Astrocyte (in vitro differentiated cells and primary cell): ENCODE measurements around the gene ZMIZ1. TPM values are rescaled to one million over a fixed set of nuclear protein-coding genes. Genes with fewer than 3 reads are reported as not detected.
A peak's percentile ranks its signal among the peaks of the same experiment; 100 is the strongest.

Experiments used
- DNase-seq: peaks from one replicate; pipeline ENCODE4 v3.0.0-alpha.2; 2010; ENCODE audit warnings: low read depth
- FAIRE-seq: peaks from 2 replicates; lab custom pipeline; 2011; peaks lifted over from hg19 to GRCh38; lab: Jason Lieb, UNC
- H2AFZ ChIP-seq: 2 replicates; pipeline ENCODE4 v1.6.0; 2012; ENCODE audit warnings: low read depth, low read length, inconsistent platforms
- H3K27ac ChIP-seq: 2 replicates; pipeline ENCODE4 v1.5.1; 2011; ENCODE audit warnings: low read depth, low read length, inconsistent platforms
- H3K27me3 ChIP-seq: 2 replicates; pipeline ENCODE4 v1.6.0; 2011; ENCODE audit warnings: low read length, inconsistent platforms; ENCODE audit not compliant: insufficient read depth
- H3K36me3 ChIP-seq: 2 replicates; pipeline ENCODE4 v1.5.1; 2011; ENCODE audit warnings: low read length, inconsistent platforms; ENCODE audit not compliant: insufficient read depth
- H3K4me1 ChIP-seq: 2 replicates; pipeline ENCODE4 v1.5.1; 2011; ENCODE audit warnings: low read length, inconsistent platforms; ENCODE audit not compliant: insufficient read depth
- H3K4me2 ChIP-seq: 2 replicates; pipeline ENCODE4 v1.6.0; 2012; ENCODE audit warnings: low read length, inconsistent platforms
- H3K4me3 ChIP-seq: 2 replicates; pipeline ENCODE4 v1.5.1; 2011; ENCODE audit warnings: low read depth, mild to moderate bottlenecking, low read length, inconsistent platforms; ENCODE audit not compliant: insufficient read depth
- H3K79me2 ChIP-seq: 2 replicates; pipeline ENCODE4 v1.6.0; 2012; ENCODE audit warnings: mild to moderate bottlenecking, low read length, inconsistent platforms; ENCODE audit not compliant: insufficient read depth
- H3K9ac ChIP-seq: 2 replicates; pipeline ENCODE4 v1.6.0; 2012; ENCODE audit warnings: mild to moderate bottlenecking, low read length, inconsistent platforms
- H3K9me3 ChIP-seq: 2 replicates; pipeline ENCODE4 v1.5.1; 2012; ENCODE audit warnings: low read depth, mild to moderate bottlenecking, low read length, inconsistent platforms; ENCODE audit not compliant: insufficient read depth
- H4K20me1 ChIP-seq: 2 replicates; pipeline ENCODE4 v1.6.0; 2012; ENCODE audit warnings: low read length, inconsistent platforms; ENCODE audit not compliant: insufficient read depth
- H3K27ac Mint-ChIP-seq: one replicate; pipeline ENCODE4 v1.8.0; 2021; ENCODE audit warnings: mild to moderate bottlenecking, mixed read lengths; ENCODE audit not compliant: unreplicated experiment
- H3K27me3 Mint-ChIP-seq: one replicate; pipeline ENCODE4 v1.8.0; 2021; ENCODE audit warnings: low read depth, mixed read lengths; ENCODE audit not compliant: unreplicated experiment
- H3K36me3 Mint-ChIP-seq: one replicate; pipeline ENCODE4 v1.8.0; 2021; ENCODE audit warnings: low read depth, mixed read lengths; ENCODE audit not compliant: unreplicated experiment
- H3K4me1 Mint-ChIP-seq: one replicate; pipeline ENCODE4 v1.8.0; 2021; ENCODE audit warnings: low read depth, mixed read lengths; ENCODE audit not compliant: unreplicated experiment
- H3K4me3 Mint-ChIP-seq: one replicate; pipeline ENCODE4 v1.8.0; 2021; ENCODE audit warnings: mild to moderate bottlenecking, moderate library complexity, mixed read lengths; ENCODE audit not compliant: unreplicated experiment
- H3K9me3 Mint-ChIP-seq: one replicate; pipeline ENCODE4 v1.8.0; 2021; ENCODE audit warnings: mild to moderate bottlenecking, mixed read lengths; ENCODE audit not compliant: unreplicated experiment
- CTCF ChIP-seq: IDR thresholded peaks from 2 replicates; pipeline ENCODE4 v1.5.1; 2011; ENCODE audit warnings: low read depth, mild to moderate bottlenecking, inconsistent platforms, low read length, moderate library complexity; ENCODE audit not compliant: insufficient read depth
- EZH2 ChIP-seq: IDR thresholded peaks from 2 replicates; pipeline ENCODE4 v1.6.1; 2012; ENCODE audit warnings: mild to moderate bottlenecking, low read length, inconsistent platforms; ENCODE audit not compliant: insufficient read depth
- total RNA-seq: library from RNA; stranded (reverse); gene quantifications from 2 replicates; pipeline ENCODE4 v1.2.1, GENCODE V29; 2021

ZMIZ1 gene
- total RNA-seq, 1 donor from 2014 or later, result 45.5 TPM

- peaks cover 8% of the 10 kb centered on the region for H3K36me3 Mint-ChIP-seq
- peaks cover 54% of the 10 kb centered on the region for H3K4me1 ChIP-seq
- peaks cover 77% of the 10 kb centered on the region for H3K79me2 ChIP-seq
- no peak overlapping the region for H3K27ac ChIP-seq
- peaks cover 2% of the 10 kb centered on the region for H3K36me3 ChIP-seq
- no peaks in the 10 kb centered on the region for H3K9me3 Mint-ChIP-seq
- no peak overlapping the region for H3K4me2 ChIP-seq
- TF ChIP-seq EZH2 (no peak), CTCF (no peak)
- no peak overlapping the region for H3K4me3 Mint-ChIP-seq
- no peak overlapping the region for H3K9ac ChIP-seq
- H3K27me3 ChIP-seq, result no peaks in the 10 kb centered on the region
- H3K4me3 ChIP-seq, result no peak overlapping the region
- peaks cover 92% of the 10 kb centered on the region for H4K20me1 ChIP-seq
- H3K27me3 Mint-ChIP-seq, result no peaks in the 10 kb centered on the region
- H2AFZ ChIP-seq, result no peak overlapping the region
- FAIRE-seq (no peak), DNase-seq (no peak)
- H3K4me1 Mint-ChIP-seq, result peaks cover 41% of the 10 kb centered on the region
- H3K27ac Mint-ChIP-seq, result peak overlapping the region; percentile 68
- no peaks in the 10 kb centered on the region for H3K9me3 ChIP-seq
Measured at GRCh38 chr10:79269969-79270368, 201.2 kb downstream of the ZMIZ1 start.

GRCh38 chr10:79270466-79271246, 201.9 kb downstream of the ZMIZ1 start:
- H3K4me3 Mint-ChIP-seq, result no peak overlapping the region
- no peak overlapping the region for H2AFZ ChIP-seq
- peaks cover 2% of the 10 kb centered on the region for H3K36me3 ChIP-seq
- DNase-seq (no peak), FAIRE-seq (no peak)
- H3K36me3 Mint-ChIP-seq, result peaks cover 8% of the 10 kb centered on the region
- H3K4me1 ChIP-seq, result peaks cover 59% of the 10 kb centered on the region
- no peak overlapping the region for H3K27ac ChIP-seq
- H3K27me3 ChIP-seq, result no peaks in the 10 kb centered on the region
- no peak overlapping the region for H3K9ac ChIP-seq
- peaks cover 44% of the 10 kb centered on the region for H3K4me1 Mint-ChIP-seq
- H3K4me3 ChIP-seq, result no peak overlapping the region
- no peaks in the 10 kb centered on the region for H3K9me3 ChIP-seq
- no peaks in the 10 kb centered on the region for H3K27me3 Mint-ChIP-seq
- H3K4me2 ChIP-seq, result no peak overlapping the region
- H3K79me2 ChIP-seq, result peaks cover 78% of the 10 kb centered on the region
- H3K9me3 Mint-ChIP-seq, result no peaks in the 10 kb centered on the region
- peaks cover 93% of the 10 kb centered on the region for H4K20me1 ChIP-seq
- H3K27ac Mint-ChIP-seq, result no peak overlapping the region
- no peak for TF ChIP-seq EZH2
- TF ChIP-seq CTCF, result no peak

GRCh38 chr10:79272353-79272752, 203.6 kb downstream of the ZMIZ1 start:
- TF ChIP-seq CTCF (no peak), EZH2 (no peak)
- Mint-ChIP-seq H3K9me3 (no peaks in the 10 kb centered on the region), H3K4me1 (peaks cover 31% of the 10 kb centered on the region), H3K36me3 (peaks cover 9% of the 10 kb centered on the region), H3K4me3 (no peak overlapping the region), H3K27ac (no peak overlapping the region), H3K27me3 (no peaks in the 10 kb centered on the region)
- no peaks in the 10 kb centered on the region for H3K27me3 ChIP-seq
- H3K4me2 ChIP-seq, result no peak overlapping the region
- H3K4me1 ChIP-seq, result peaks cover 46% of the 10 kb centered on the region
- FAIRE-seq (no peak), DNase-seq (no peak)
- H3K27ac ChIP-seq, result no peak overlapping the region
- no peak overlapping the region for H3K4me3 ChIP-seq
- H2AFZ ChIP-seq, result no peak overlapping the region
- H3K9me3 ChIP-seq, result no peaks in the 10 kb centered on the region
- H3K36me3 ChIP-seq, result peaks cover 5% of the 10 kb centered on the region
- peaks cover 97% of the 10 kb centered on the region for H4K20me1 ChIP-seq
- peaks cover 79% of the 10 kb centered on the region for H3K79me2 ChIP-seq
- no peak overlapping the region for H3K9ac ChIP-seq
